GM19455 (cell line): Measurements from ENCODE around the gene ZNF277.
A peak's percentile ranks its signal among the peaks of the same experiment; 100 is the strongest.

Experiments used
- ATAC-seq: cut with Tn5 transposase; IDR thresholded peaks from one replicate; pipeline ENCODE4 v1.9.1; 2021; ENCODE audit not compliant: unreplicated experiment

Gene ZNF277

DNA sequence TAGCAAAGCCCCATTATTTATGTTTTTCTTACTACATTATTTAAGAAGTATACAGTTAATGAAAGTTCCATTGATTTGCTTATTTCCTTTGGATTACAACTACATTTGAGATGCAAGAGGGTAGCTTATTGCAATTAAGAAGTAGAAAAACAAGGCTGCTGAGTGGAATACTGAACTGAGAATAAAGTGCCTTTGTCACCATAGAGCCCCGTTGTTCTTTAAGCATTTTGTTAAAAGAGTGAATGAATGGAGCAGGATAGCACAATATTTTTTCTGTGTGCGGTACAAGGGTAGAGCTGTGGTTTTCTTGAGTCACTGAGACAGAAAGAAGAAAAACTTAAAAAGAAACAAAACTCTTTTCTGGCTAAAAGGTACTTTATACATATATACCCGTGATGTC is 45.6 kb downstream of the ZNF277 start:
- ATAC-seq, result no peak

DNA sequence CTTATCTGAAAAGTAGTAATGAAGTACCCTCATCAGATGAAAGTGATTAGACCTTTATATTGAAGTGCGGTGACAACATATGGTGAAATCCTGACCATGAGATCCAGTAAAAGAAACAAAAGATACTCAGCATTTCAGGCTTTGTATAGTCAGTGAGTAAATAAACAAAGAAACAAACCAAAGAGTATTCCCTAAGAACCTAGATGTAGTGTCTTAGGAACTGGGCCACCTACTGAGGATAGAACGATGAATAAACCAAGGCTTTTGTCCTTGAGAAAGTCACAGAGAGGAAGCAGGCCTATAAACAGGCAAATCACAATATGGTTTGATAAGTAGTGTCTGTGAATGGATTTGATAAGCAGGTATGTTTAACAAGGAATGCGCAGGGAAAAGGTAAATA is 46.2 kb downstream of the ZNF277 start:
- ATAC-seq, result no peak

DNA sequence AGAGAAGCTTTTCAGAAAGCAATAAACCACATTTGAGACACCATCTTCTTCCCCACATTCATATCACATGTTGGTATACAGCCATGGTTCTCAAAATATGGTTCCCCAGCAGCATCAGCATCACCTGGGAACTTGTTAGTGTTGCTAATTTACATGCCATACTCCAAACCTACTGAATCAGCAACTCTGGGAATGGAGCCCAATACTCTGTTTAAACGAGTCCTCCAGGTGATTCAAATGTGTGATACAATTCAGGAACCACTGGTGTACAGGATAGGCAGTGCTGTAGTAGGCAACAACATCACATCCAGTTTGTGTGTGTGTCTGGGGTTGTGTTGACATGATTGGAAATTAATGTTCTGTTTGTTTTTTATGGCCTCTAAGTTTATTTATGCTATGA is 47.7 kb downstream of the ZNF277 start:
- ATAC-seq, result no peak

DNA sequence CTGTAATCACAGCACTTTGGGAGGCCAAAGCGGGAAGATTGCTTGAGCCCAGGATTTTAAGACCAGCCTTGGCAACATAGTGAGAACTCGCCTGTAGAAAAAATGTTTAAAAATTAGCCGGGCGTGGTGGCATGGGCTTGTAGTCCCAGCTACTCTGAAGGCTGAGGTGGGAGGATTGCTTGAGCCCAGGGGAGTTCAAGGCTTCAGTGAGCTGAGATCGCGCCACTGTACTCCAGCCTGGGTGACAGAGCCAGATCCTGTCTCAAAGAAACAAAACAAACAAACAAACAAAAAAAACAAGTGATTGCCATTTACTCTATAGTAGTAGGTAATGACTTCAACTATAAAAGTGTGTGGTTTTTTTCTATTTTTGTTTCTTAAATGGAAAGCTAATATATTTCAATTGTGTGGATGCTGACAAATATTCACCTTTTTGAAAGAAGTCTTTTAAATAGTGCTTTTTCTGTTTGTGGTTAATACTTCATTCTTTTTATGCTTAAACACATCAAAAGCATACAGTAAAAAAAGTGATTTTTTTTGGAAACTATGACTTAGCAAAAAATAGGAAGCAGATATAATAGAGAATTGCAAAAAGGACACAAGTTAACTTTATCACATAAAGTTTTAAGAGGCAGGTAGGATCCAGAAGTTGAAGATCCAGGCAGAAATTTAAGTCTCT is 48.4 kb downstream of the ZNF277 start:
- no peak for ATAC-seq

DNA sequence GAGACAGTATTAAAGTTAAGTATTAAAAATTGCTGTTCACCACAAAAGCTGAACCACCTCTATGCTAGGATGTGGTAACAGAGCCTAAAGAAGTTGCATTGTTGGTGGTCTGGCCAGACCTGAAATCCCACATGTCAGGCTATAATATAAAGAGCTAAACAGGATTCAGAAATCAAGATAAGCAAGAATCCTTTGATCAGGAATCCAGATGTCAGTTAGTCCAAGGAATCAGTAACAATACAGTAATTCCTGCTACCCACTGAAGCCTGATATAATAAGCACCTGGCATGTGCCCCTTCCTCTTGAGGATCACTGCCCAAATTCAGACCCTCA is 48.9 kb downstream of the ZNF277 start:
- ATAC-seq, result no peak

DNA sequence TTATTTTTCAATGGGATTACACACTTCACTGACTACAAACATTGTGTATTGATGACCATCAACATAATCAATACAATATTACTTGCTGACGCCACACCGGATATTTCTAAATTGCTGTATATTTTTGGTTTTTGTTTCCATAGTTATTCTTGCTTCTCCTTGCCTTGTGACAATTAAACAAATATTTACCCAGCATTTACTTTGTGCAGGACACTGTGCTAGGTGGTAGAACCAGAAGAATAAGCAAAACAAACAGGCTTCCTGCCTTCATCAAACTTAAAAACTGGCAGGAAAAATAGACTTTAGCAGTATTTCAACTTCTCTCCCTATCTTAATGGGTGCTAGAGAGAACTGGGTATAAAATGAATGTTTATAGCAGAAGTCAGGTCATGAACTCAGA is 50.6 kb downstream of the ZNF277 start:
- ATAC-seq, result no peak

DNA sequence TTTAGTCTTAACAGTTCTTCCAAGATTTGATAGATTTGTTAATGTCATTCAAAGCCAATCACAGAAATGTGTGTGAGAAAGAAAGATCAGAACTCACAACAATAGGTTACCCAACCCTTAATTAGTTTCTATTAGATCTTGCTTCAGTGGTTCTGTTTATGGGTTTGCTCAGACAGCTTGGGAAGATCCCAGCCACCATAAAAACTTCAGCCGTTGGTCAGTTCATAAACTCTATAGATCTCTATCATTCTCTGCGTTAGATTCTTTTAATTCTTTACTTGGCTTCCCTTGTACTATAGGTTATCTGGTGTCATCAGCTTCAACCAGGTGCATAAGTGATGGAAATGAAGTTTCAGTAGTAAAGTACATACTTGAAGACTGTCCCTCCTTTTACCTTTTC is 54.4 kb downstream of the ZNF277 start:
- no peak for ATAC-seq

DNA sequence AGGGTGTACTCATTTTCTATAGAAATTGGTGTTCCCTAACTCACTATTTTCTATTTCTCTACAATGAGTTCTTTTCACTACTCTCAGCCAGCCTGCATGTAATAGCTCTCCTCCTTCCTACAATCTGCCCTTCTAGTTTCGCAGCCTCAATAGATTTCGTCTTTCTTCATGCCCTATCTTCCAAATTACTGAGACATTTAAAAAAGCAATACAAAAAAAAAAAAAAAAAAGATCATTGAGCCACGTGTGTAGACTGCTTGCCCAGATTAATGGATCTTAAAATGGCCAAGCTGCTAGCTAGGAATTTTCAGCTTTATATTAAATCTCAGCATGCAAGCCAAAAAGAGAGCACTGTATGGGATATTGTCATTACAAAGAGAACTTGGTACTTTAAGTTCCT is 55.5 kb downstream of the ZNF277 start:
- no peak for ATAC-seq

DNA sequence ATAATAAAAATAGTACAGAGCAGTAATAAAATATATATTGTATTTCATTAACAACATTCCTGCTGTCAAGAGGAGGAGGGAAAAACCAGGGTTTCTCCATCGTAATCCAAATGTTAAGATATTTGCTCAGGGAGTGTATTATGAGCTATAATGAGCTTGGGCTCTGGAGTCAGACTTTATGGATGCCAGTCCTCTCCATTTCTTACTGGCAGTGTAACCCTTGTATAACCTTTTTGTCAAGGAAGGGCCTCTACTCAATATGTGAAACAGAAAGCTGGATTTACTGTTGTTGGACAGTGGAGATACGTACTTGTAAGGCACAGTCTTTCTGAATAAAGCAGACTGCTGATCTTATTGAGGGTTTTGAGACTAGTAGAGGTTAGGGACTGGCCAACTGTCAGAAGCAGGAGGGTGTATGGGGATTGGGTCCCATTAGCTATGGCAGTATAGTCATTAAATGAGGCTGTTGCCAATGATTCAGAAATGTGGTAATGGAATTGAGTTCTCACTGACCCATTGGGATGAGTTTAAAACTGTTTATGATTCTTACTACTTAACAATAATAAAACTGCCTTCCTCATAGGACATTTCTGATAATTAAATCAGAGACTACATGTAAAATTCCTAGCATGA is 56.5 kb downstream of the ZNF277 start:
- ATAC-seq, result no peak

DNA sequence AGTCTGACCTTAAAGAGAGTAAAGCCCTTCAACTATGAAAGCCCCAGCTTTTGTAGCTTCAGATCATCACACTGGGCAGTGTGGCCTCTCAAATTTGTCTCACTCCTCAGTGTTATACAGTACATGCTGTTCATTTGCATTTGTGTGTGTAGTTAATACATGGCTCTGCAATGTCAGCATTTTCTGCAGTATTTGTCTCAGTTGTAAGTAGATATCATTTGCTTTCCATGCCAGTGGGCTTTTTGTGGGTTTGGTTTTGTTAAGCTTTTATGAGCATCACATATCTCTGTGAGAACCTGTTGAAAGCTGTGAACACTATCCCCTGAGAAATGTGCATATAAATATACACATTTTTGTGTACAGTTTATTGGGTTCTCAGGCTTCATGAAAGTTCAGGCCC is 57.0 kb downstream of the ZNF277 start:
- no peak for ATAC-seq

DNA sequence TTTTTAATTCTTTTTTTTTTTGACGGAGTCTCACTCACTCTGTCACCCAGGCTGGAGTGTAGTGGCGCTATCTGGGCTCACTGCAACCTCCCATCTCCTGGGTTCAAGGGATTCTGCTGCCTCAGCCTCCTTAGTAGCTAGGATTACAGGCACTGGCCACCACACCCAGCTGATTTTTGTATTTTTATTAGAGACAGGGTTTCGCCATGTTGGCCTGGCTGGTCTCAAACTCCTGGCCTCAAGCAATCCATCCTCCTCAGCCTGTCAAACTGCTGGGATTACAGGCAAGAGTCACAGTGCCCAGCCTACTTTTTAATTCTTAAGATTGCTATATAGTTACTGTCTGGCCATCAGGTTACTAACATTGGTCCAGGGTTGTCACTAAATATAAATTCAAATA is 59.6 kb downstream of the ZNF277 start:
- no peak for ATAC-seq

DNA sequence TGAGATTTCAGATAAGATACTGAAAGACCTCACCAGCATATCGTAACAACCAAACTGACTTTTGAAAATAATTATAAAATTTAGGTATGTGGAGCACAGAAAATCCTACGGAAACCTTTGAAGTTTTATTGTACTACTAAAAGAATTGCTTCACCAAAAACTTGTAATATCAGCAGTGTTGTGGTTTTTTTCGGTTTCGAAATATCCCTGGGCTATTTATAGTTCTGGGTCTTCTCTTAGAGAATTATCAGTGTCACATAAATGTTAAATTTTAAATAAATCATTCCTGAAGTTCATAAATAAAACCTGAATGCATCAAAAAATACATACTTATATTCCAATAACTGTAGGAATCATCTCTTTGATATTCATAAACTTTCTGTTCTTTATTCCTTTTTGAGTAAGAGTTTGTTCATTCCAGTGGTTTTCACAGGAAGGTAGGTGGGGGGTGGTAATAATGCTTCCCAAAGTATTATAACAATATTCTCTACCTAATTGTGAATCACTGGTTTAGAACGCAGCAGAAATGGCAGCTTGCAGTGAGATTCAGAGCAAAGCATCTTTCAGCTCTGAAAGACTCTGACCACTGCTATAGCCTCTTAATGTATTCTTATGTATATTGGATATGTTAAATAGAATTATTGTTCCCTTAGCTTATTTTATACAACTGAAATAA is 60.2 kb downstream of the ZNF277 start:
- ATAC-seq, result no peak

DNA sequence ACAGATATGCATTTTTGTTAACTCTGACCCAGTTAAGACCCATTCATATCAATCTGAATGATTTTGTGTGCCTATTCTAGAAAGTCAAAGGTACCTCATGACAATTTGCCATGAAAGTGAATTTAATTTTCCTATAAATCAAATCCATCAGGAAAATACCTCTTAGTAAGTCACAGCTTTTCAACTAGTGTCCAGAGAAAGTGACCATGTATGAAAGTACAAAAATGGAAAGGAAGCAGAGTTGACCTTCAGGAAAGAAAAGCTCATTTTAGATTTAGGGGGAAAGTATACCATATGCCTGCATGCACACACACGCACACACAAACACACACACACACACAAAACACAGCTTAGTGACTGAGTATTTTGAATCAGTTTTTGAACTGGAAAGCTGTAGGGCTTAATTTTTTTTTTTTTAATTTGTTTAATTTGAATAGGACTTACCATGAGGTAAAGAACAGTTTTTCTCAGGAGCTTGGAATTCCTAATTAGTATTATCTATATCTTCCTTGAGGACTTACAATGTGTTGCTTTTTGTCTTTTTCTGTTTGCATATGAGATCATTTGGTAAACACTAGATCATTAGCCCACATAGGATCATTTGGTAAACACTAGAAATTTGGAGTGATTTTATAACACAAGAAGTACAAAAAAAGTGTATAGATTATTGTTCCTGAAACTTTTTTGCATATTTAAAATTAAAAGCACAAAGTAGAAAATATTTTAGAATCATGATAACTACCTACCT is 61.6 kb downstream of the ZNF277 start:
- ATAC-seq, result no peak

DNA sequence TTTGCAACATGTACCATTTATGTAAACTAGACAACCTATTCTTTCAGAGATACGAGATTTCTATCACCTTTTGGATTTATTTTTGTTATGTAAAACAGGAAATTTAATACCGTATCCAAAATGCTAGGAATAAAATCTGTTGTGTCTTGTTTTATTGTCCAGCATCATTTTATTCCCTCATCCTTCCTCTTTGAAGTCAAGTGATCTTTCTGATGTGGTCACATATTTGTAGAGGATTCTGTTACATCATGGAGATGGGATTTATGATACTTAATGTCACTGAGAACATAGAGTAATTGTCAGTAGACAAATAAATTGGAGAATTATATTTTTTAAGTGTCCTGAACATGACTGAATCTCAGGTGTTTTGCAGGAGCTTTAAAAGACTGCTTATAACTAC is 64.7 kb downstream of the ZNF277 start:
- no peak for ATAC-seq

DNA sequence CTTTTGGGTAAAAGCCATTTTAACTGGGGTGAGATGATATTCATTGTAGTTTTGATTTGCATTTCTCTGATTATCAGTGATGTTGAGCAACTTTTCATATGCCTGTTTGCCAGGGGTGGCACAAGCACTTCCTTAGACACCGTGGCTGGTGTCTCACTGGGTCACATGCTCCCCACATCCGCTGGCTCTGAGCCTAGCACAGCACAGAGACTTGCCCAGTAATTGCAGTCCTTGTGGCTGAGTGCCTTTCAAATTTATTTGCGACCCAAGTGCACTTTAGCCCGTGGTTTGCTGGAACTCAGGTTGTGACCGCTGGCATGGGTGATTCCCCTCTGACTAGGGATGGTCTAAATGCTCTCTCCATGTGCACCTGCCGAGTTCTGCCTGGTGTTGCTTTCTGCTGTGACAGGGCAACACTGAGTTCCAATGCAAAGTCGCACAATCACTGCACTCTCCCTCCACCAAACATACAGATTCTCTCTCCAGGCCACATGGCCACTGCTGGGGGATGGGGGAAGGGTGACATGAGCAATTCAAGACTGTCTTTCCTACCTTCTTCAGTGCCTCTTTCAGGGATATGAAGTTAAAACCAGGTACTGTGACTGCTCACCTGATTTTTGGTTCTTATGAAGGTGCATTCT is 66.5 kb downstream of the ZNF277 start:
- no peak for ATAC-seq

DNA sequence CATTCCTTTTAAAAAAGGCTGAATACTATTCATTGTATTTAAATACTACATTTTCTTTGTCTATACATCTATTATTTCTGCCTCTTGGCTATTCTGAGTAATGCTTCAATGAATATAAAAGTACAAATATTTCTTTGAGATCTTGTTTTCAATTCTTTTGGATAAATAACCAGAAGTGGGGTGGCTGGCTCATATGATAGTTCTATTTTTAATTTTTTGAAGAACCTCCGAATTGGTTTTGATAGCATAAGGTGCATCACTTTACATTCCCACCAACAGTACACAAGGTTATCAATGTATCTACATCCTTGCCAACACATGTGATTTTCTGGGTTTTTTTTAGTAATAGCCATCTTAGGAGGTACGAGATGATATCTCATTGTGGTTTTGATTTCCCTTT is 72.5 kb downstream of the ZNF277 start:
- ATAC-seq, result no peak

DNA sequence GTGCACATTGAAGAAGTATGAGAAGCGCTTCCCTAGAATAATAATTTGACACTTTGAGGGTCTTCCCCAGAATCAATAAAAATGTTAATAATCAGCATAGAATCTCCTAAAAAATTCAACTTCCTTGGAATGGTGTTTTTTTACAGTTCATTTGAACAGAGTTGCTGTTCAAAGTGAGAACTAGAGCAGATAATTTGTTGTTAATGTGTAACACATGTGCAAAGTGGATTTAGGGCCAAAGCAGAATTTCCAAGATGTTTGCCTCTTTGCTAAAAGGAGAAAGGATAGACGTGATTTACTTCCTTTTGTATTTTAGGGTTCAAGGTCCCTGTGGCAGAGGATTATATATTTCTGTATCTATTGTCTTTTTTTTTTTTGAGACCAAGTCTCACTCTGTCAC is 73.8 kb downstream of the ZNF277 start:
- ATAC-seq, result no peak

DNA sequence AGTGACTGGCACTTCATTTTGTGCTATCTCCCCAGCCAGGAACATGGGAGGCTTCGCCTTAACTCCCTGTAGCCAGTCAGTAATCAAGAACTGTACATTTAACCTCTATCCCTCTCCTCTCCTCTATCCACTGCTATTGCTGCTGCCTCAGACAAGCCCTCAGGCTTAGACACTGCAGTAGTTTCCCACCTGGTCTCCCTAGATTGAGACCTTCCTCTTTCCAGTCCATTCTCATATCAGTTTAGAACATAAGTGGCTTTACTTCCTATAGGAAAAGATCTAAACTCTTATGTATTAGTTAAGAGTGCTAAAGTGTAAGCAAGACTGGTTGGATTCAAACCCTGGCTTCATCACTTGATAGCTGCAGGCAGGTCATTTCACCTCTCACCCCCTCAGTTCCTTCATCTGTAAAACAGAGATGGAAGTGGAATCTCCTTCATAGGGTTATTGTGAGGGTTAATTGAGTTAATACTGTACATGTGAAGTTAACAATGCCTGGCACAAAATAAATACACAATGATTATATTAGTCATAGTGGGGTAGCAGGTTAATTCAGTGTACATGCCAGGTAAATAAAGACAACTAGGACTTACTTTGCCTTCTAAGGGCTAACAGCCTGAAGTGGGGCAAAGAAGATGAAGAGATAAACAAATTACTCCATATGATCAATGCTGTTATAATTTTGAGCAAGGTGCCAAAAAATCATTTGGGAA is 76.1 kb downstream of the ZNF277 start:
- ATAC-seq, result no peak

DNA sequence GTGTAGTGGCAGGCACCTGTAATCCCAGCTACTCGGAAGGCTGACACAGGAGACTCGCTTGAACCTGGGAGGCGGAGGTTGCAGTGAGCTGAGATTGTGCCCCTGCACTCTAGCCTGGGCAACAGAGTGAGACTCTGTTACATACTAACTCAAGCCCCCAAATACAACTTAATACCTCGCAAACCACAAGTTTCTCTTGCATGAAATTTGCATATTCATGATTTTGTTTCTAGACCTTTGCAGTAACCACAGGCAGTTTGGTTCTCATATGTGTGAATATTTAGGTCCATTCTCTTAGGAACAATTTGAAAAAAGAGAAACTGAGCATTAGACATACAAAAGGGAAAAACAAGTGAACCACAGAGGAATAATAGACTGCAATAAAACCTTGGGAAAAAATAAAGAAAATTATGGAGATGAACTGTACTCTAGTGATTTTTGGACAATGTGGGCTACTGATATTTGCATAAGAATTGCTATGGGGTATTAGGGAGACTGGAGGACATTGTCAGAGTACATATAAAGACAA is 77.0 kb downstream of the ZNF277 start:
- ATAC-seq, result no peak

DNA sequence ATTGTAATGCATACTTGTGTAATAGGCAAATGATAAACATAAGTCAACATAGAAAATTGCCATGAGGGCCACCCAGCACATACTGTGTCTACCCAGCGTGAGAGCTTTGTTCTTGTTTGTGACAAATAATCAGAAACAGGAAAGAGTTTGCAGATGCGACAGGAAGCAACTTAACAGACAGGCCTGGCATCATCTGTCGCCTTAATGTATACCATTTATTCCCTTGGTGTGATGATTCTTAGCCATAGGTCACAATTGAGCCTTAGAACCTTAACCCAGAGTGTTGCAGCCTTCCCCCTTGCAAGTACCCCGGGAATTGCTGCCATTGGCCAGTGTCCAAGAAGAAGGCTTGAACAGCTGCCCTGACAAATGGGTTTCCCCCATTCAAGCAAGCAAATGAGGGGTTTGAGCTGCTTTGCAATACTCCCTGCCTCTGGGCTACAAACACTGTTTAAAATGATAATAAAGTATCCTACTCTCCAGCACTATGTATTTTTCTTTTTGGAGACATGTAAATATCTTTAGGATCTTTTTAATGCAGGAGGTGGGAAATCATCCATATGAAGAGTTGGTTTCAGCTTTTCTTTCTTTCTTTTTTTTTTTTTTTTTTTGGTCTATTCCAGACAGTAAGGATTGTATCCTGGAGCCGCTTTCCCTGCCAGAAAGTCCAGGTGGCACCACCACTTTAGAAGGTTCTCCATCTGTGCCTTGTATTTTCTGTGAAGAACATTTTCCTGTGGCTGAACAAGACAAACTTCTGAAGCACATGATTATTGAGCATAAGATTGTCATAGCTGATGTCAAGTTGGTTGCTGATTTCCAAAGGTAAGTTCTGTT is 80.0 kb downstream of the ZNF277 start:
- peak; percentile 74 for ATAC-seq
